HepG2 (cell line): ENCODE data around the gene CNTN2. TPM values are rescaled to one million over a fixed set of nuclear protein-coding genes. Genes with fewer than 3 reads are reported as not detected.

Source experiments
- ATAC-seq: fragments of 200-7000 bp; cut with Tn5 transposase; 3 replicates; pipeline ENCODE4 v1.9.1; 2020; ENCODE audit warnings: mild to moderate bottlenecking, moderate library complexity
- BruUV-seq: library from RNA; stranded (reverse); fragments of 400-500 nt; replicated peaks from 2 replicates; lab custom pipeline; 2021; lab: Mats Ljungman, UMichigan
- CTCF ChIA-PET: fragments of 300-600 bp; formaldehyde crosslinking; extraction: SDS; loops from one replicate; lab custom pipeline; 2021; ENCODE audit warnings: low total read pairs, inconsistent platforms, low intra/inter-chr PET ratio; lab: Yijun Ruan, JAX
- POLR2A ChIA-PET: fragments of 350-600 bp; sonication (Branson Sonifier 250); formaldehyde crosslinking; loops from one replicate; lab custom pipeline; 2020; ENCODE audit warnings: antibody characterized with exemption, inconsistent platforms; lab: Yijun Ruan, JAX
- DNase-seq: peaks from one replicate; pipeline ENCODE4 v3.0.0-alpha.2; 2015; ENCODE audit warnings: low spot score
- FAIRE-seq: peaks from 3 replicates; lab custom pipeline; 2011; peaks lifted over from hg19 to GRCh38; lab: Jason Lieb, UNC
- H2AFZ ChIP-seq: one replicate; pipeline ENCODE4 v1.6.1; 2011; ENCODE audit warnings: low read length, inconsistent platforms
- H3K27ac ChIP-seq: fragments of 300-600 bp; 3 replicates; pipeline ENCODE4 v1.8.0; 2011; ENCODE audit warnings: mixed run types, mild to moderate bottlenecking, mixed read lengths, low read length, inconsistent platforms; ENCODE audit not compliant: insufficient read depth; ENCODE audit errors: extremely low read length
- H3K27me3 ChIP-seq, 2 experiments: fragments of 200-600 bp in 1 of 2; 2 replicates in 1 of 2; 3 replicates in 1 of 2; pipeline versions ENCODE4 v1.6.0 to v1.8.0; 2011; ENCODE audit warnings: low read length in 2 of 2, mild to moderate bottlenecking in 2 of 2, moderate library complexity in 2 of 2, inconsistent platforms in 1 of 2; ENCODE audit not compliant: insufficient read depth in 2 of 2, control insufficient read depth in 1 of 2
- H3K36me3 ChIP-seq, 2 experiments: fragments of 200-600 bp in 1 of 2; replicated peaks in 1 of 2; 2 replicates in 1 of 2; 3 replicates in 1 of 2; pipeline versions ENCODE4 v1.5.1 to v1.8.0; 2011; ENCODE audit warnings: low read length in 2 of 2, inconsistent platforms in 1 of 2; ENCODE audit not compliant: insufficient read depth in 2 of 2, control insufficient read depth in 1 of 2
- H3K4me1 ChIP-seq: 2 replicates; pipeline ENCODE4 v1.5.1; 2012; ENCODE audit warnings: low read length, inconsistent platforms; ENCODE audit not compliant: insufficient read depth
- H3K4me2 ChIP-seq: 2 replicates; pipeline ENCODE4 v1.6.0; 2011; ENCODE audit warnings: low read depth, low read length, inconsistent platforms
- H3K4me3 ChIP-seq, 3 experiments: fragments of 200-600 bp in 1 of 3; sonication (generic), shearing (Covaris generic) in 1 of 3; replicated peaks in 1 of 3; 2 replicates each; pipeline ENCODE4 v1.5.1; 2011 to 2016; ENCODE audit warnings: low read length in 3 of 3, inconsistent platforms in 2 of 3, low read depth in 2 of 3, mild to moderate bottlenecking in 2 of 3, control low read depth in 1 of 3, mixed read lengths in 1 of 3; ENCODE audit not compliant: insufficient read depth in 1 of 3
- H3K79me2 ChIP-seq: one replicate; pipeline ENCODE4 v1.6.1; 2011; ENCODE audit warnings: low read length, inconsistent platforms; ENCODE audit not compliant: insufficient read depth
- H3K9ac ChIP-seq: 2 replicates; pipeline ENCODE4 v1.6.0; 2011; ENCODE audit warnings: mild to moderate bottlenecking, low read depth, low read length, inconsistent platforms; ENCODE audit not compliant: insufficient read depth
- H3K9me3 ChIP-seq: 2 replicates; pipeline ENCODE4 v1.5.1; 2012; ENCODE audit warnings: mild to moderate bottlenecking, low read length
- H4K20me1 ChIP-seq: 2 replicates; pipeline ENCODE4 v1.6.0; 2011; ENCODE audit warnings: inconsistent platforms, mild to moderate bottlenecking, low read length, moderate library complexity; ENCODE audit not compliant: insufficient read depth
- CEBPB ChIP-seq: IDR thresholded peaks from 2 replicates; pipeline ENCODE4 v1.6.1; 2011; ENCODE audit warnings: low read depth, low read length, improper control_type of control experiment, borderline replicate concordance
- CREB1 ChIP-seq, 2 experiments: fragments of 450-650 bp in 1 of 2; IDR thresholded peaks; 2 replicates each; pipeline ENCODE4 v1.6.1; 2016 to 2017; ENCODE audit warnings: control low read depth in 1 of 2, mild to moderate bottlenecking in 1 of 2, missing compliant biosample characterization in 1 of 2, missing genetic modification characterization in 1 of 2
- HCFC1 ChIP-seq: fragments of 150-350 bp; IDR thresholded peaks from 2 replicates; pipeline ENCODE4 v1.6.1; 2014; ENCODE audit warnings: low read depth, low read length
- HNF4G ChIP-seq, 2 experiments: sonication (generic) in 1 of 2; formaldehyde crosslinking in 1 of 2; IDR thresholded peaks; 2 replicates each; pipeline versions ENCODE4 v1.4.0 to v1.6.1; 2011 to 2020; ENCODE audit warnings: borderline replicate concordance in 2 of 2, low read depth in 2 of 2, mild to moderate bottlenecking in 2 of 2, low read length in 1 of 2, missing genetic modification reagents in 1 of 2, moderate library complexity in 1 of 2
- KMT2A ChIP-seq: sonication (generic); formaldehyde crosslinking; IDR thresholded peaks from 2 replicates; pipeline ENCODE4 v1.4.0; 2020; ENCODE audit warnings: missing genetic modification reagents
- MAZ ChIP-seq, 2 experiments: sonication (generic) in 1 of 2; formaldehyde crosslinking in 1 of 2; IDR thresholded peaks; 2 replicates each; pipeline versions ENCODE4 v1.5.0 to v1.6.1; 2012 to 2020; ENCODE audit warnings: low read depth in 2 of 2, mild to moderate bottlenecking in 2 of 2, borderline replicate concordance in 1 of 2, improper control_type of control experiment in 1 of 2, low read length in 1 of 2, missing genetic modification reagents in 1 of 2, moderate library complexity in 1 of 2
- MED13 ChIP-seq: sonication (generic); formaldehyde crosslinking; IDR thresholded peaks from 2 replicates; pipeline ENCODE4 v1.5.0; 2020; ENCODE audit warnings: missing genetic modification reagents
- PHF8 ChIP-seq: sonication (generic); formaldehyde crosslinking; IDR thresholded peaks from 2 replicates; pipeline ENCODE4 v1.5.0; 2020; ENCODE audit warnings: missing genetic modification reagents
- RBAK ChIP-seq: sonication (generic); formaldehyde crosslinking; IDR thresholded peaks from 2 replicates; pipeline ENCODE4 v1.5.1; 2020; ENCODE audit warnings: mild to moderate bottlenecking, missing genetic modification reagents
- ZNF136 ChIP-seq: sonication (generic); formaldehyde crosslinking; IDR thresholded peaks from 2 replicates; pipeline ENCODE4 v1.8.1; 2022; ENCODE audit warnings: low read depth, mild to moderate bottlenecking, moderate library complexity, missing genetic modification reagents
- ZNF34 ChIP-seq: sonication (generic); formaldehyde crosslinking; IDR thresholded peaks from 2 replicates; pipeline ENCODE4 v1.4.0; 2020; ENCODE audit warnings: mild to moderate bottlenecking, missing genetic modification reagents, borderline replicate concordance
- ZNF850 ChIP-seq: sonication (generic); formaldehyde crosslinking; conservative IDR thresholded peaks from 2 replicates; pipeline ENCODE4 v1.9.0; 2021; ENCODE audit warnings: mild to moderate bottlenecking, missing genetic modification reagents
- WGBS: methylation state at CpG from one replicate; pipeline ENCODE4 v1.1.6; 2017; ENCODE audit warnings: low lambda C conversion rate; 5-methylcytosine and 5-hydroxymethylcytosine counted together
- in situ Hi-C: cut with HindIII; loops from 2 replicates; pipeline ENCODE4 v1.10.0; 2017; ENCODE audit warnings: low pct_unique_long_range_greater_than_20kb; ENCODE audit not compliant: extremely low pct_ligation_motif_present
- intact Hi-C: fragments of 100-400 bp; cut with micrococcal nuclease; formaldehyde crosslinking; loops from one replicate; pipeline ENCODE4 v1.10.0; 2022; ENCODE audit not compliant: unreplicated experiment
- polyA plus RNA-seq, 8 experiments: library from polyadenylated mRNA; depleted of rRNA in 3 of 8; stranded (reverse) in 7 of 8; unstranded in 1 of 8; fragments of >200 nt; fragmentation: Illumina TruSeq in 4 of 8; extraction: Trizol in 4 of 8; gene quantifications; 2 replicates each; pipeline versions ENCODE4 v1.2.1 to v1.2.3, GENCODE V29; 2011 to 2016; ENCODE audit warnings: low read depth in 4 of 8, missing spikeins in 1 of 8, mixed read lengths in 1 of 8; ENCODE audit not compliant: insufficient read depth in 1 of 8
- total RNA-seq, 5 experiments: library from RNA; depleted of rRNA; stranded (reverse); fragments of >200 nt; fragmentation: Illumina TruSeq; extraction: Trizol; gene quantifications; 2 replicates each; pipeline ENCODE4 v1.2.3, GENCODE V29; 2016; ENCODE audit warnings: low read depth in 1 of 5
- TF ChIP-seq, protein P1 (sequence below): sonication (generic); formaldehyde crosslinking; IDR thresholded peaks from 2 replicates; pipeline ENCODE4 v1.5.1; 2020; ENCODE audit warnings: missing genetic modification reagents, mild to moderate bottlenecking, borderline replicate concordance
- TF ChIP-seq, protein P2 (sequence below): sonication (generic); formaldehyde crosslinking; IDR thresholded peaks from 2 replicates; pipeline ENCODE4 v1.8.1; 2022; ENCODE audit warnings: low read depth, mild to moderate bottlenecking, missing genetic modification reagents

CNTN2 gene
- total and polyA plus RNA-seq, 2 of the 13 experiments (the other 11 are each of a cell fraction or from before 2014, with no cell fraction given), result not detected

DNA sequence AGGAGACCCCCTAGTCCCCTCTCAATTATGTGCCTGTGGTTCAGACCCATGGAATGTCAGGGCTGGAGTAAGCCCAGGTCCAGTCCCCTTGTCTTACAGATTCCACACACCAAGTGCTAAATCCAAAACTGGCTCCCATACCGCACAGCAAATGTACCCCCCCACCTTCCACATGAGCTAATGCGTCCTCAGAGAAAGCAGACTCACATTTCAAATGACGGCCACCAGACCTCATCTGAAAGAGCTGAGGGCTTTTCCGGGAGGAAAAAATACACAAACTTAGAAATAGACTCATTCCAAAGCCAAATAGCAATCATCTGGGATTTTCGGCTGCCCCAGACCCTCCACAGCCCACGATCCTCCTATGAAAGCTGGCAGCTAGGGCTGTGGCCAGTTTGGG, 12.8 kb upstream of the CNTN2 start:
- ChIA-PET CTCF (no interaction called here), POLR2A (no interaction called here)
- DNase-seq, result no peak
- no peaks in the 10 kb centered on the region for H3K36me3 ChIP-seq
- no peak overlapping the region for H3K27ac ChIP-seq
- WGBS, result 33% methylated on average over 6 of the region's 6 CpGs
- TF ChIP-seq ZNF850 (CRISPR knock-in tag), result no peak
- no peak for TF ChIP-seq HCFC1
- TF ChIP-seq HNF4G (IDR thresholded peaks at IDR 0.05; ENCODE audit: borderline replicate concordance, low read depth, low read length), result no peak
- TF ChIP-seq HNF4G (CRISPR knock-in tag; IDR thresholded peaks at IDR 0.05; ENCODE audit: borderline replicate concordance, low read depth), result no peak
- no peak for TF ChIP-seq MED13
- TF ChIP-seq, protein P1, sequence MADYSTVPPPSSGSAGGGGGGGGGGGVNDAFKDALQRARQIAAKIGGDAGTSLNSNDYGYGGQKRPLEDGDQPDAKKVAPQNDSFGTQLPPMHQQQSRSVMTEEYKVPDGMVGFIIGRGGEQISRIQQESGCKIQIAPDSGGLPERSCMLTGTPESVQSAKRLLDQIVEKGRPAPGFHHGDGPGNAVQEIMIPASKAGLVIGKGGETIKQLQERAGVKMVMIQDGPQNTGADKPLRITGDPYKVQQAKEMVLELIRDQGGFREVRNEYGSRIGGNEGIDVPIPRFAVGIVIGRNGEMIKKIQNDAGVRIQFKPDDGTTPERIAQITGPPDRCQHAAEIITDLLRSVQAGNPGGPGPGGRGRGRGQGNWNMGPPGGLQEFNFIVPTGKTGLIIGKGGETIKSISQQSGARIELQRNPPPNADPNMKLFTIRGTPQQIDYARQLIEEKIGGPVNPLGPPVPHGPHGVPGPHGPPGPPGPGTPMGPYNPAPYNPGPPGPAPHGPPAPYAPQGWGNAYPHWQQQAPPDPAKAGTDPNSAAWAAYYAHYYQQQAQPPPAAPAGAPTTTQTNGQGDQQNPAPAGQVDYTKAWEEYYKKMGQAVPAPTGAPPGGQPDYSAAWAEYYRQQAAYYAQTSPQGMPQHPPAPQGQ (CRISPR knock-in tag), result no peak
- TF ChIP-seq ZNF136, result no peak
- no peak for TF ChIP-seq PHF8 (CRISPR knock-in tag)
- TF ChIP-seq CREB1 (IDR thresholded peaks at IDR 0.05), result no peak
- TF ChIP-seq CREB1 (CRISPR knock-in tag; IDR thresholded peaks at IDR 0.05), result no peak
- TF ChIP-seq CEBPB, result no peak
- TF ChIP-seq MAZ (IDR thresholded peaks at IDR 0.05; ENCODE audit: borderline replicate concordance, low read depth, low read length), result no peak
- no peak for TF ChIP-seq MAZ (CRISPR knock-in tag; IDR thresholded peaks at IDR 0.05; ENCODE audit: low read depth)
- no peak for TF ChIP-seq ZNF34 (CRISPR knock-in tag)
- TF ChIP-seq, protein P2, sequence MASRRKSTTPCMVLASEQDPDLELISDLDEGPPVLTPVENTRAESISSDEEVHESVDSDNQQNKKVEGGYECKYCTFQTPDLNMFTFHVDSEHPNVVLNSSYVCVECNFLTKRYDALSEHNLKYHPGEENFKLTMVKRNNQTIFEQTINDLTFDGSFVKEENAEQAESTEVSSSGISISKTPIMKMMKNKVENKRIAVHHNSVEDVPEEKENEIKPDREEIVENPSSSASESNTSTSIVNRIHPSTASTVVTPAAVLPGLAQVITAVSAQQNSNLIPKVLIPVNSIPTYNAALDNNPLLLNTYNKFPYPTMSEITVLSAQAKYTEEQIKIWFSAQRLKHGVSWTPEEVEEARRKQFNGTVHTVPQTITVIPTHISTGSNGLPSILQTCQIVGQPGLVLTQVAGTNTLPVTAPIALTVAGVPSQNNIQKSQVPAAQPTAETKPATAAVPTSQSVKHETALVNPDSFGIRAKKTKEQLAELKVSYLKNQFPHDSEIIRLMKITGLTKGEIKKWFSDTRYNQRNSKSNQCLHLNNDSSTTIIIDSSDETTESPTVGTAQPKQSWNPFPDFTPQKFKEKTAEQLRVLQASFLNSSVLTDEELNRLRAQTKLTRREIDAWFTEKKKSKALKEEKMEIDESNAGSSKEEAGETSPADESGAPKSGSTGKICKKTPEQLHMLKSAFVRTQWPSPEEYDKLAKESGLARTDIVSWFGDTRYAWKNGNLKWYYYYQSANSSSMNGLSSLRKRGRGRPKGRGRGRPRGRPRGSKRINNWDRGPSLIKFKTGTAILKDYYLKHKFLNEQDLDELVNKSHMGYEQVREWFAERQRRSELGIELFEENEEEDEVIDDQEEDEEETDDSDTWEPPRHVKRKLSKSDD (CRISPR knock-in tag), result no peak
- no peak for TF ChIP-seq RBAK (CRISPR knock-in tag)
- no peak for TF ChIP-seq KMT2A (CRISPR knock-in tag)
- no peak overlapping the region for H3K4me2 ChIP-seq
- no peaks in the 10 kb centered on the region for H3K79me2 ChIP-seq
- H2AFZ ChIP-seq, result no peak overlapping the region
- no peaks in the 10 kb centered on the region for H3K9me3 ChIP-seq
- no peak for ATAC-seq
- FAIRE-seq, result no peak
- no peaks in the 10 kb centered on the region for H4K20me1 ChIP-seq
- BruUV-seq, result no TSS peak
- no peaks in the 10 kb centered on the region for H3K4me1 ChIP-seq
- intact Hi-C loops, result no loop called here
- no peak overlapping the region for H3K4me3 ChIP-seq
- peaks cover 4 to 44% of the 10 kb centered on the region in 2 experiments for H3K27me3 ChIP-seq
- no peak overlapping the region for H3K9ac ChIP-seq
- in situ Hi-C loops, result no loop called here
